Hepatocyte (in vitro differentiated cells): ENCODE data around the gene FAM219B.

ENCODE experiments used
- CTCF ChIP-seq: fragments of 200-600 bp; sonication (generic); IDR thresholded peaks from 2 replicates; pipeline ENCODE4 v1.5.1; 2016; ENCODE audit warnings: antibody characterized with exemption, mild to moderate bottlenecking; ENCODE audit not compliant: poor library complexity
- EZH2 ChIP-seq: fragments of 200-600 bp; sonication (generic); IDR thresholded peaks from 2 replicates; pipeline ENCODE4 v1.6.1; 2016; ENCODE audit warnings: antibody characterized with exemption, mild to moderate bottlenecking, borderline replicate concordance

GRCh38 chr15:74954515-74954914, 47.9 kb upstream of the FAM219B start:
- TF ChIP-seq CTCF, result no peak
- no peak for TF ChIP-seq EZH2
